ENCODE data around the gene KIAA1671. TPM values are rescaled to one million over a fixed set of nuclear protein-coding genes. Genes with fewer than 3 reads are reported as not detected.
A peak's percentile ranks its signal among the peaks of the same experiment; 100 is the strongest.

Gene KIAA1671
- total RNA-seq, 1 experiment from 2014 or later = 18.6 TPM

DNA sequence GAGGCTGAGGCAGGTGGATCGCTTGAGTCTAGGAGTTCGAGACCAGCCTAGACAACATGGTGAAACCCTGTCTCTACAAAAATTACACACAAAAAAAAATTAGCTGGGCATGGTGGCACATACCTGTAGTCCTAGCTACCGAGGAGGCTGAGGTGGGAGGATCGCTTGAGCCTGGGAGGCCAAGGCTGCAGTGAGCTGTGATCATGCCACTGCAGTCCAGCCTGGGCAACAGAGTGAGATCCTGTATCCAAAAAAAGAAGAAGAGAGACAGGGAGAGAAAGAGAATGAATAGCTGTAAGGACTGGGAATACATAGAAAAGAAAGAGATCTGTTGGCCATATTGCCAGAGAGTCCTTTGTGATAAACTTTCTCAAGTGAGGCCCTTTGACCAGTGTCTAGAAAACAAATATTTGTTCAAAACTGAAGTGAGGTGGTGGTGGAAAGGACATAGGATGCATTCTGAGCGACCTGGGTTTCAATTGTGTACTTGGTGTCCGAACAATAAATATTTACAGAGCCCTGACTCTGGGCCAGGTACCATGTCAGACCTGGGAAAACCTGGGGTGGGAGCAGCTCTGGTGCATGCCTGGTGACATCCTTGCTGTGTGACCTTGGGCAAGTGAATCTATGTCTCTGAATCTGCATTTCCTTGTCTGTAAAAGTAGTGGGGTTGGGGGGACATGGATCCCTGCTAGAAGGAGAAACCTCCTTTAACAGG, 157.5 kb downstream of the KIAA1671 start:
- no peaks in the 10 kb centered on the region for H3K79me2 ChIP-seq (ENCODE audit: low read length)
- no peaks in the 10 kb centered on the region for H4K20me1 ChIP-seq (ENCODE audit: low read length)
- H3K9ac ChIP-seq (ENCODE audit: low read length) = no peak overlapping the region
- H3K36me3 ChIP-seq (ENCODE audit: low read depth, low read length) = no peaks in the 10 kb centered on the region
- no peak overlapping the region for H3K4me3 ChIP-seq (ENCODE audit: low read length)
- intact Hi-C loops (cut with micrococcal nuclease) = loop anchor here (1.0 kb wide), 1 partner anchor 24 kb away; no protein-coding TSS in a partner anchor
- ChIA-PET CTCF (no interaction called here), POLR2A (ENCODE audit: unreplicated experiment) (no interaction called here)
- no peaks in the 10 kb centered on the region for H3K9me2 ChIP-seq (replicated peaks; ENCODE audit: low read length)
- no peaks in the 10 kb centered on the region for H3F3A ChIP-seq (ENCODE audit: low read length, unreplicated experiment)
- TF ChIP-seq EZH2 (IDR thresholded peaks at IDR 0.05; ENCODE audit: low read length, unreplicated experiment) = no peak
- TF ChIP-seq EZH2phosphoT487 (IDR thresholded peaks at IDR 0.05; ENCODE audit: borderline replicate concordance, low read length) = no peak
- TF ChIP-seq, protein P1, sequence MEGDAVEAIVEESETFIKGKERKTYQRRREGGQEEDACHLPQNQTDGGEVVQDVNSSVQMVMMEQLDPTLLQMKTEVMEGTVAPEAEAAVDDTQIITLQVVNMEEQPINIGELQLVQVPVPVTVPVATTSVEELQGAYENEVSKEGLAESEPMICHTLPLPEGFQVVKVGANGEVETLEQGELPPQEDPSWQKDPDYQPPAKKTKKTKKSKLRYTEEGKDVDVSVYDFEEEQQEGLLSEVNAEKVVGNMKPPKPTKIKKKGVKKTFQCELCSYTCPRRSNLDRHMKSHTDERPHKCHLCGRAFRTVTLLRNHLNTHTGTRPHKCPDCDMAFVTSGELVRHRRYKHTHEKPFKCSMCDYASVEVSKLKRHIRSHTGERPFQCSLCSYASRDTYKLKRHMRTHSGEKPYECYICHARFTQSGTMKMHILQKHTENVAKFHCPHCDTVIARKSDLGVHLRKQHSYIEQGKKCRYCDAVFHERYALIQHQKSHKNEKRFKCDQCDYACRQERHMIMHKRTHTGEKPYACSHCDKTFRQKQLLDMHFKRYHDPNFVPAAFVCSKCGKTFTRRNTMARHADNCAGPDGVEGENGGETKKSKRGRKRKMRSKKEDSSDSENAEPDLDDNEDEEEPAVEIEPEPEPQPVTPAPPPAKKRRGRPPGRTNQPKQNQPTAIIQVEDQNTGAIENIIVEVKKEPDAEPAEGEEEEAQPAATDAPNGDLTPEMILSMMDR (conservative IDR thresholded peaks at IDR 0.05; ENCODE audit: low read depth, low read length) = no peak
- BruUV-seq (replicated peaks) = no TSS peak
- no peaks in the 10 kb centered on the region for H3K27me3 ChIP-seq (ENCODE audit: low read length)
- no peak overlapping the region for H3K27ac ChIP-seq (ENCODE audit: low read length)
- ATAC-seq (peak; percentile 14; the same call in 1 of the 2 replicates), DNase-seq (no peak)
- H3K4me2 ChIP-seq (ENCODE audit: low read length) = peak overlapping the region; percentile 93; the same call in 1 of the 2 replicates
- H3K4me1 ChIP-seq (ENCODE audit: insufficient read depth, low read length) = peaks cover 12% of the 10 kb centered on the region
- no peak overlapping the region for H2AFZ ChIP-seq (ENCODE audit: low read length)
- no peaks in the 10 kb centered on the region for H3K9me3 ChIP-seq (ENCODE audit: low read length)

- H3K4me2 ChIP-seq (ENCODE audit: low read length) = peak overlapping the region; percentile 93; the same call in 1 of the 2 replicates
- no peaks in the 10 kb centered on the region for H4K20me1 ChIP-seq (ENCODE audit: low read length)
- H3F3A ChIP-seq (ENCODE audit: low read length, unreplicated experiment) = no peaks in the 10 kb centered on the region
- intact Hi-C loops (cut with micrococcal nuclease) = loop anchor here (1.0 kb wide), 1 partner anchor 24 kb away; no protein-coding TSS in a partner anchor
- no TSS peak for BruUV-seq (replicated peaks)
- H3K36me3 ChIP-seq (ENCODE audit: low read depth, low read length) = no peaks in the 10 kb centered on the region
- no peaks in the 10 kb centered on the region for H3K9me3 ChIP-seq (ENCODE audit: low read length)
- H2AFZ ChIP-seq (ENCODE audit: low read length) = no peak overlapping the region
- ChIA-PET POLR2A (ENCODE audit: unreplicated experiment) (no interaction called here), CTCF (interaction anchor here (0.7 kb wide), 1 partner anchor 62 kb away, joined by 4 read pairs; no protein-coding TSS in a partner anchor)
- no peaks in the 10 kb centered on the region for H3K9me2 ChIP-seq (replicated peaks; ENCODE audit: low read length)
- DNase-seq (no peak), ATAC-seq (no peak)
- peak overlapping the region; percentile 72 for H3K4me3 ChIP-seq (ENCODE audit: low read length)
- H3K79me2 ChIP-seq (ENCODE audit: low read length) = no peaks in the 10 kb centered on the region
- no peaks in the 10 kb centered on the region for H3K27me3 ChIP-seq (ENCODE audit: low read length)
- no peak overlapping the region for H3K9ac ChIP-seq (ENCODE audit: low read length)
- TF ChIP-seq EZH2 (IDR thresholded peaks at IDR 0.05; ENCODE audit: low read length, unreplicated experiment) = no peak
- TF ChIP-seq EZH2phosphoT487 (IDR thresholded peaks at IDR 0.05; ENCODE audit: borderline replicate concordance, low read length) = no peak
- TF ChIP-seq, protein P1 (conservative IDR thresholded peaks at IDR 0.05; ENCODE audit: low read depth, low read length) = no peak
- H3K27ac ChIP-seq (ENCODE audit: low read length) = no peak overlapping the region
- H3K4me1 ChIP-seq (ENCODE audit: insufficient read depth, low read length) = peaks cover 12% of the 10 kb centered on the region
Observed at GRCh38 chr22:25110596-25110845, 158.0 kb downstream of the KIAA1671 start.
